Pancreas (tissue), 10 donors: ENCODE measurements around the gene UCK2. TPM values are rescaled to one million over a fixed set of nuclear protein-coding genes. Genes with fewer than 3 reads are reported as not detected.
A peak's percentile ranks its signal among the peaks of the same experiment; 100 is the strongest.

Experiments
- ATAC-seq, 4 donors: fragments of 200-7000 bp; cut with Tn5 transposase; one replicate each; pipeline versions ENCODE4 v1.8.0 to v1.9.1; 2020; ENCODE audit warnings: mild to moderate bottlenecking in 4 of 4, moderate library complexity in 4 of 4
- DNase-seq, 6 donors: peaks; one replicate each; pipeline ENCODE4 v3.0.0-alpha.2; 2020
- FAIRE-seq: peaks from 2 replicates; lab custom pipeline; 2012; peaks lifted over from hg19 to GRCh38; lab: Jason Lieb, UNC
- H3K27ac ChIP-seq, 4 donors: fragments of 200-600 bp; sonication (generic); 1 replicate in 3 of 4; 2 replicates in 1 of 4; pipeline versions ENCODE4 v1.5.0 to v1.8.0; 2020
- H3K27me3 ChIP-seq, 4 donors: fragments of 200-600 bp; one replicate each; pipeline ENCODE4 v1.8.0; 2021
- H3K36me3 ChIP-seq, 3 donors: fragments of 200-600 bp; sonication (generic) in 1 of 3; one replicate each; pipeline versions ENCODE4 v1.5.0 to v1.8.0; 2020 to 2021
- H3K4me1 ChIP-seq, 3 donors: fragments of 200-600 bp; one replicate each; pipeline ENCODE4 v1.8.0; 2021
- H3K4me3 ChIP-seq, 4 donors: fragments of 200-600 bp; sonication (generic) in 2 of 4; one replicate each; pipeline versions ENCODE4 v1.5.0 to v1.8.0; 2020 to 2021
- H3K9me3 ChIP-seq, 4 donors: fragments of 200-600 bp; one replicate each; pipeline ENCODE4 v1.8.0; 2021
- CTCF ChIP-seq, 4 donors: fragments of 200-600 bp; sonication (generic) in 3 of 4; IDR thresholded peaks; one replicate each; pipeline versions ENCODE4 v1.5.0 to v1.8.0; 2021; ENCODE audit warnings: antibody characterized with exemption in 4 of 4
- WGBS, 2 donors: extraction: QIAGEN DNeasy Blood & Tissue Kit; methylation state at CpG; one replicate each; pipeline ENCODE4 v1.1.7; 2013; 5-methylcytosine and 5-hydroxymethylcytosine counted together
- intact Hi-C, 3 donors: fragments of 100-400 bp; cut with DNase I; formaldehyde crosslinking; loops; one replicate each; pipeline versions ENCODE4 v1.11.1 to v1.14.2; 2022
- polyA plus RNA-seq, 2 donors: library from polyadenylated mRNA; stranded (reverse); fragments of 200-250 nt; gene quantifications; one replicate each; pipeline ENCODE4 v1.2.3, GENCODE V29; 2013
- total RNA-seq, 6 donors: library from RNA; stranded (reverse); fragmentation: NEBNext Ultra II Directional in 4 of 6; extraction: Animal tissue kit (Norgen Biotek cat#: 25700) in 4 of 6; gene quantifications; one replicate each; pipeline versions ENCODE4 v1.2.1 to v1.2.4, GENCODE V29; 2021 to 2023
- donor health status: healthy with polysubstance abuse.
- donor health status: DM: no; HTN: no; CAD: no; lungs with moderate emphysema.
- donor health status: DM: no; HTN: no; CAD: no.
- donor health status: control.
- donor health status: control.
- donor health status: Bipolar disorder and iron deficiency.
- donor health status: DM: yes; HTN: yes; CAD: no.
- donor health status: DM: no; HTN: no; CAD: no.
- donor health status: DM: no; HTN: no; CAD: no.
- donor health status: DM: yes; HTN: yes; CAD: no.

Gene UCK2
- total and polyA plus RNA-seq, 8 donors = 10.6 to 25.5 (median 15.5) TPM

- H3K4me3 ChIP-seq = no peak overlapping the region
- intact Hi-C loops = no loop called here
- no peaks in the 10 kb centered on the region for H3K9me3 ChIP-seq
- H3K27me3 ChIP-seq = no peaks in the 10 kb centered on the region
- 69 to 75% methylated on average over 5 of the region's 5 CpGs for WGBS, 2 donors
- H3K27ac ChIP-seq = peak overlapping the region in 1 of 4 donors; percentile 28
- ATAC-seq (peak in 1 of 4 donors; percentile 14), FAIRE-seq (no peak), DNase-seq (no peak)
- H3K4me1 ChIP-seq = peaks cover 12 to 15% (median 12%) of the 10 kb centered on the region in 3 donors
- H3K36me3 ChIP-seq = peaks cover 0 to 13% (median 3%) of the 10 kb centered on the region in 3 donors
- TF ChIP-seq CTCF (IDR thresholded peaks at IDR 0.05) = no peak
These were observed 68.0 kb downstream of the UCK2 start for GRCh38 chr1:165895451-165895871.

DNA sequence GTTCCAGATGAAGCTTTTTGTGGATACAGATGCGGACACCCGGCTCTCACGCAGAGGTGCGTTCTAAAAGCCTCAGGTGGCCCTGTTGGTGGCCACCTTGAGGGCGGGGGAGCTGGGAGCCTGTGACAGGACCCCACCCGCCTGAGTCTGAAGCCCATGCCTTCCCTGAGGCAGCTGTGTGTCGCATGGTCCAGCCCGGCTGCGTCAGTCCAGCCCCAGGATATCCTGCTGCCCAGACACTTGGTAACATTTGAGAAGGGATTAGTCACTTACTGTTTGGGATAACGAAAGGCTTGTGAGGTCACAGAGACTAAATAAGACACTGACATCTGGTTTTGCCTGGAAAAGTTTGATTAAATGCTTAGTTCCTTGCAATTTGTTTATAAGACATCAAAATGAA, 68.9 kb downstream of the UCK2 start:
- no peak for TF ChIP-seq CTCF (IDR thresholded peaks at IDR 0.05)
- H3K27ac ChIP-seq = peak overlapping the region in 1 of 4 donors; percentile 54
- H3K4me3 ChIP-seq = no peak overlapping the region
- peaks cover 0 to 13% (median 3%) of the 10 kb centered on the region in 3 donors for H3K36me3 ChIP-seq
- ATAC-seq (no peak), DNase-seq (no peak), FAIRE-seq (no peak)
- peaks cover 12 to 20% (median 16%) of the 10 kb centered on the region in 3 donors for H3K4me1 ChIP-seq
- intact Hi-C loops = no loop called here
- H3K27me3 ChIP-seq = no peaks in the 10 kb centered on the region
- WGBS, 2 donors = 92 to 93% methylated on average over 10 of the region's 10 CpGs
- no peaks in the 10 kb centered on the region for H3K9me3 ChIP-seq

DNA sequence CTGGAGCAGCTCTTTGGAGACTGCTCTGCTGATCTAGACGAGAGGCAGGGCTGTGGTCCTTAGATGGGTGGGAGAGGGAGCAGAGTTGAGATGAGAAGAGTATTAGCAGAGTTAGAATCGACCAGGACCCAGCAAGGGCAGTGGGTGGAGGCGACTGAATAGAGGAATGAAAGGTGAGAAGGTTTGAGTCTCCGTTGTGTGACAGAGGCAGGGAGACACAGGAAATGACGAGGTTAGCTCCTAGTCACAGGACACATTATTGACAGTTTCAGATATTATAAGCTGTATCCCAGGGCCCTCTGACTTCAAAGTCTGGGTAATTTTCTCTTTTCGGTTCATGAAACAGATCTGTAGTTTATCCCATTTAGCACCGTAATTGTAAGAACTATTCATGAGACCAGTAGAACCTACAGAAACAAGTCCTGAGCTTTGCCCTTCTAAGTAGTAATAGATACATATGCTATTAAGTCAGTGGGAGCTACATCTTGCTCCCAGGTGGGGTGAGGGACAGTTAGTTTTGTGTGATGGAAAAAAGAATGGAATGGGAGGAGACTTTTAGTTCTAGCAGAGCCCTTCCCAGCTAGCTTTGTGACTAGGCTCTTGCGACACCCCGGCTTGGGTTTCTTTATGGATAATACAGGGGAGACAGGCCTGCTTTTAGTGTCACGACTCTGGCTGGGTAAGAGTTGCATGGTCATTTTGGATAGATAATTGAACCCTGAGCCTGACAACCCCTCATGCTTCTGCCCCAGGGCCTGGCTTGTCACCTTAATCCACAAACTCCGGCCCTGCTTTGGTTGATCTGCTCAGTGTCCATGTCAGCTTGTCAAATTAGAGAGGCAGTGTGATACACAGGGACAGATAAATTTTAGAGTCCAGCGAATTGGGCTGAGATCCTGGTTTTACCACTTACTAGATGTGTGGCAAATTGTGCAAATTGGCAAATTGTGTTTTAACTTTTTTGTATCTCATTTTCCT, 70.2 kb downstream of the UCK2 start:
- no peak for TF ChIP-seq CTCF (IDR thresholded peaks at IDR 0.05)
- FAIRE-seq = no peak
- H3K27ac ChIP-seq = no peak overlapping the region
- H3K9me3 ChIP-seq = no peaks in the 10 kb centered on the region
- H3K4me3 ChIP-seq = no peak overlapping the region
- no peak for ATAC-seq
- intact Hi-C loops = no loop called here
- DNase-seq = no peak
- 88 to 90% methylated on average over 12 of the region's 12 CpGs for WGBS, 2 donors
- peaks cover 12 to 20% (median 18%) of the 10 kb centered on the region in 3 donors for H3K4me1 ChIP-seq
- peaks cover 0 to 13% (median 0%) of the 10 kb centered on the region in 3 donors for H3K36me3 ChIP-seq
- H3K27me3 ChIP-seq = no peaks in the 10 kb centered on the region

- intact Hi-C loops = no loop called here
- Histone ChIP-seq H3K27ac (peak overlapping the region in 1 of 4 donors; percentile 0), H3K27me3 (no peaks in the 10 kb centered on the region), H3K4me3 (no peak overlapping the region), H3K4me1 (peaks cover 12 to 20% (median 18%) of the 10 kb centered on the region in 3 donors), H3K9me3 (no peaks in the 10 kb centered on the region), H3K36me3 (peaks cover 0 to 13% (median 0%) of the 10 kb centered on the region in 3 donors)
- ATAC-seq (peak in 2 of 4 donors; percentile 15 to 22), DNase-seq (no peak), FAIRE-seq (no peak)
- TF ChIP-seq CTCF (IDR thresholded peaks at IDR 0.05) = no peak
- WGBS, 2 donors = 46 to 60% methylated on average over 3 of the region's 3 CpGs
These were observed 71.4 kb downstream of the UCK2 start for GRCh38 chr1:165898837-165899236.
